CD14-positive monocyte (primary cell): ENCODE data around the gene FLT1. TPM values are rescaled to one million over a fixed set of nuclear protein-coding genes. Genes with fewer than 3 reads are reported as not detected.

Experiments used
- DNase-seq, 3 donors: peaks; one replicate each; pipeline ENCODE4 v3.0.0-alpha.2; 2011 to 2022
- H2AFZ ChIP-seq: 2 replicates; pipeline ENCODE4 v1.6.0; 2012; ENCODE audit warnings: mild to moderate bottlenecking, low read depth, low read length, inconsistent platforms; ENCODE audit not compliant: insufficient read depth, poor library complexity, severe bottlenecking
- H3K27ac ChIP-seq, 2 donors: 1 replicate in 1 of 2; 2 replicates in 1 of 2; pipeline ENCODE4 v1.5.1; 2012 to 2013; ENCODE audit warnings: low read length in 2 of 2, control low read depth in 1 of 2, inconsistent platforms in 1 of 2, low read depth in 1 of 2, mild to moderate bottlenecking in 1 of 2
- H3K27me3 ChIP-seq, 2 donors: one replicate each; pipeline versions ENCODE4 v1.6.0 to v1.6.1; 2011 to 2013; ENCODE audit warnings: low read length in 2 of 2; ENCODE audit not compliant: control insufficient read depth in 2 of 2, insufficient read depth in 2 of 2
- H3K36me3 ChIP-seq, 2 donors: replicated peaks in 1 of 2; 1 replicate in 1 of 2; 2 replicates in 1 of 2; pipeline versions ENCODE4 v1.5.1 to v1.6.1; 2012 to 2013; ENCODE audit warnings: low read length in 2 of 2, control low read depth in 1 of 2, inconsistent platforms in 1 of 2, mild to moderate bottlenecking in 1 of 2; ENCODE audit not compliant: insufficient read depth in 2 of 2, control insufficient read depth in 1 of 2
- H3K4me1 ChIP-seq, 2 donors: 1 replicate in 1 of 2; 2 replicates in 1 of 2; pipeline versions ENCODE4 v1.5.1 to v1.6.1; 2012 to 2013; ENCODE audit warnings: low read length in 2 of 2, control low read depth in 1 of 2, inconsistent platforms in 1 of 2, mild to moderate bottlenecking in 1 of 2, moderate library complexity in 1 of 2; ENCODE audit not compliant: insufficient read depth in 2 of 2, control insufficient read depth in 1 of 2
- H3K4me2 ChIP-seq: replicated peaks from 2 replicates; pipeline ENCODE3; 2012; ENCODE audit warnings: low read length, moderate library complexity, mild to moderate bottlenecking; ENCODE audit not compliant: poor library complexity, severe bottlenecking; ENCODE audit errors: extremely low read depth
- H3K4me3 ChIP-seq, 3 experiments: fragments of 200-600 bp in 1 of 3; sonication (generic) in 1 of 3; replicated peaks in 1 of 3; 1 replicate in 2 of 3; 2 replicates in 1 of 3; pipeline ENCODE4 v1.5.1; 2011 to 2013; ENCODE audit warnings: low read length in 3 of 3, mild to moderate bottlenecking in 3 of 3, control low read depth in 2 of 3, low read depth in 2 of 3, inconsistent platforms in 1 of 3, moderate library complexity in 1 of 3
- H3K79me2 ChIP-seq: 2 replicates; pipeline ENCODE4 v1.6.0; 2012; ENCODE audit warnings: mild to moderate bottlenecking, control low read depth, inconsistent platforms, low read length, moderate library complexity; ENCODE audit not compliant: insufficient read depth
- H3K9ac ChIP-seq: 2 replicates; pipeline ENCODE4 v1.6.0; 2017; ENCODE audit warnings: low read length, mild to moderate bottlenecking; ENCODE audit not compliant: insufficient read depth, poor library complexity, severe bottlenecking
- H3K9me3 ChIP-seq, 2 donors: replicated peaks in 1 of 2; 1 replicate in 1 of 2; 2 replicates in 1 of 2; pipeline versions ENCODE4 v1.5.1 to v1.6.1; 2012 to 2013; ENCODE audit warnings: low read length in 2 of 2, control low read depth in 1 of 2; ENCODE audit not compliant: control insufficient read depth in 1 of 2, insufficient read depth in 1 of 2
- H4K20me1 ChIP-seq: 2 replicates; pipeline ENCODE4 v1.6.0; 2012; ENCODE audit warnings: mild to moderate bottlenecking, low read length, control low read depth, moderate library complexity; ENCODE audit not compliant: insufficient read depth
- H3K27ac Mint-ChIP-seq, 7 donors: one replicate each; pipeline ENCODE4 v1.8.0; 2020; ENCODE audit warnings: mild to moderate bottlenecking in 7 of 7, mixed read lengths in 7 of 7, moderate library complexity in 6 of 7, inconsistent platforms in 2 of 7
- H3K27me3 Mint-ChIP-seq, 3 donors: one replicate each; pipeline ENCODE4 v1.8.0; 2021 to 2022; ENCODE audit warnings: low read depth in 3 of 3, mild to moderate bottlenecking in 3 of 3, mixed read lengths in 3 of 3, moderate library complexity in 3 of 3, inconsistent platforms in 1 of 3
- H3K36me3 Mint-ChIP-seq, 2 donors: one replicate each; pipeline ENCODE4 v1.8.0; 2020; ENCODE audit warnings: mixed read lengths in 2 of 2, inconsistent platforms in 1 of 2, mild to moderate bottlenecking in 1 of 2
- H3K4me1 Mint-ChIP-seq: one replicate; pipeline ENCODE4 v1.8.0; 2020; ENCODE audit warnings: mild to moderate bottlenecking, mixed read lengths
- H3K4me3 Mint-ChIP-seq, 2 donors: one replicate each; pipeline ENCODE4 v1.8.0; 2020; ENCODE audit warnings: mild to moderate bottlenecking in 2 of 2, mixed read lengths in 2 of 2, moderate library complexity in 1 of 2
- H3K9me3 Mint-ChIP-seq, 7 donors: one replicate each; pipeline ENCODE4 v1.8.0; 2020 to 2022; ENCODE audit warnings: mixed read lengths in 7 of 7, mild to moderate bottlenecking in 6 of 7, moderate library complexity in 6 of 7, inconsistent platforms in 2 of 7
- WGBS: methylation state at CpG from one replicate; pipeline ENCODE4 v1.1.5; 2013; ENCODE audit warnings: missing lambda C conversion rate; ENCODE audit not compliant: insufficient coverage; 5-methylcytosine and 5-hydroxymethylcytosine counted together
- intact Hi-C, 2 donors: fragments of 100-400 bp; cut with micrococcal nuclease; formaldehyde crosslinking; loops; one replicate each; pipeline versions ENCODE4 v1.15.0 to v1.15.1; 2023
- polyA plus RNA-seq, 3 donors: library from polyadenylated mRNA; depleted of rRNA in 1 of 3; unstranded in 2 of 3; stranded (reverse) in 1 of 3; fragments of 300-500 nt in 2 of 3; fragments of >200 nt in 1 of 3; fragmentation: Illumina TruSeq in 2 of 3; gene quantifications; 1 replicate in 2 of 3; 2 replicates in 1 of 3; pipeline ENCODE4 v1.2.3, GENCODE V29; 2012 to 2021
- TF ChIP-seq, protein P1 (sequence below): fragments of 200-600 bp; IDR thresholded peaks from one replicate; pipeline ENCODE4 v1.8.0; 2022; ENCODE audit warnings: antibody characterized with exemption, mild to moderate bottlenecking

Gene FLT1
- polyA plus RNA-seq, 3 donors = 0.28 TPM; not detected in 2

DNA sequence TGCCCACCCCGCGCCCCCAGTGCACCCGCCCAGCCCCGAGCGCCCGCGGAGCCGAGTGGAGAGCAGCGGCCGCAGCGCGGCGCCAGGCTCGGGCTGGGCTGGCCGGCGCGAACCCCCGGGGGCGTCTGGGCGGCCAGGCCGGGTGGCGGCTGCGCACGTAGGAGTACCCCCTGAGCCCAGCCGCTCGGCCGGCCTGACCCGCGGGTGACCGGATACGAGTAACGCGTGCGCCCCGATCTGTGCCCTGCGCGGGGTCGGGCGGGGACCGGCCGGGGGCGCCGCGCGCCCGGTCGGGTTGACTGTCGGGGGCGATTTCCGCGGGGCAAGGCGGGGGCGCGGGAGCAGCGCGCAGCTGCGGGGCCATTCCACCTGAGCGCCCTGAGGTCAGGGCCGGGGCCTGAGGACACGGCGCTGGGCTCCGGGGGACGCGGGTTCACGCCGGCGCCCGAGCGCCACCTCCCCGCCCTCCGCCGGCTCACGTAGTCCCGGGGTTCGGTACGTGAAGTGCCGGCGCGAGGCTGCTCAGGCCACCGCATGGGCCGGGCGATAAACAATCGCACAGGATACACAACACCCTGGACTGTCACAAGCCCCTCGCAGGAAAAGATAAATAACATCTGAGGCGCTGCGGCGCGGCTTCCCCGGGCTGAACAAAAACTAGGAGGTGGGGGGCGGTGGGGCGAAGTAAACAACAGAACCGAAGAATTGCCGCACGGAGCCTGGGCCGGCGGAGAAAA, 37.6 kb upstream of the FLT1 start:
- Histone ChIP-seq H3K27me3 (peaks cover 33 to 51% of the 10 kb centered on the region in 2 donors), H3K4me3 (peak overlapping the region in 1 of 3 experiments; percentile 68)

DNA sequence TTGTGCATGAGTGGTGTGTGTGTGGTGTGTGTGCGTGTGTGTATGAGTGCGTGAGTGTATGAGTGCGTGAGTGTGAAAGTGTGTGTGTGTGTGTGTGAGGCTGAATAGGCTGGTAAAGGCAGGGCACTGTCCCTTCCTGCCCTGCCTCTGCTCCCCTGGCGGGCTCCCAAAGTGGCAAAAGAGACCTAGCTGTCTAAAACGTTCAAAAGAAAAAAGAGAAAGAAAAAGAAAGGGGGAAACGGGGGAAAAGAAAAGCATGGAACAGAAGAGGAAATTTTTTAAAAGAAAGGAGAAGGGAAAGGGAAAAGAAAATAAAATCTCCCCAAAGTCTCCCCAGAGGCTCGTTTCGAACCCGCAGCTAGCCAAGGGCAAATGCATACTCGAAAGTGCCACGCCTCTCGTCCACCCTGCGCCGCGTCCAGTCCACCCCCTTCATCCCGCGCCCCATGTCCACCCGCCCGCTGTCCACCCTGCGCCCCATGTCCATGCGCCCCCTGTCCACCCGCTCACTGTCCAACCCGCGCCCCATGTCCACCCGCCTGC, 37.0 kb upstream of the FLT1 start:
- H3K27ac ChIP-seq = no peak overlapping the region
- Mint-ChIP-seq H3K4me1 (peaks cover 28% of the 10 kb centered on the region), H3K9me3 (peaks cover 0 to 26% (median 8%) of the 10 kb centered on the region in 7 donors), H3K36me3 (peaks cover 0 to 5% of the 10 kb centered on the region in 2 donors), H3K4me3 (no peak overlapping the region), H3K27me3 (peaks cover 23 to 38% (median 27%) of the 10 kb centered on the region in 3 donors), H3K27ac (peak overlapping the region in 2 of 7 donors; percentile 57 to 75)
- DNase-seq = peak in 1 of 3 donors; percentile 15
- peaks cover 33 to 51% of the 10 kb centered on the region in 2 donors for H3K27me3 ChIP-seq
- peak overlapping the region in 1 of 3 experiments; percentile 68 for H3K4me3 ChIP-seq
- H3K9ac ChIP-seq = peak overlapping the region; percentile 48
- H3K4me1 ChIP-seq = peaks cover 47 to 58% of the 10 kb centered on the region in 2 donors
- H3K4me2 ChIP-seq = peak overlapping the region; percentile 84
- H3K79me2 ChIP-seq = no peaks in the 10 kb centered on the region
- peaks cover 8 to 14% of the 10 kb centered on the region in 2 donors for H3K9me3 ChIP-seq
- TF ChIP-seq, protein P1, sequence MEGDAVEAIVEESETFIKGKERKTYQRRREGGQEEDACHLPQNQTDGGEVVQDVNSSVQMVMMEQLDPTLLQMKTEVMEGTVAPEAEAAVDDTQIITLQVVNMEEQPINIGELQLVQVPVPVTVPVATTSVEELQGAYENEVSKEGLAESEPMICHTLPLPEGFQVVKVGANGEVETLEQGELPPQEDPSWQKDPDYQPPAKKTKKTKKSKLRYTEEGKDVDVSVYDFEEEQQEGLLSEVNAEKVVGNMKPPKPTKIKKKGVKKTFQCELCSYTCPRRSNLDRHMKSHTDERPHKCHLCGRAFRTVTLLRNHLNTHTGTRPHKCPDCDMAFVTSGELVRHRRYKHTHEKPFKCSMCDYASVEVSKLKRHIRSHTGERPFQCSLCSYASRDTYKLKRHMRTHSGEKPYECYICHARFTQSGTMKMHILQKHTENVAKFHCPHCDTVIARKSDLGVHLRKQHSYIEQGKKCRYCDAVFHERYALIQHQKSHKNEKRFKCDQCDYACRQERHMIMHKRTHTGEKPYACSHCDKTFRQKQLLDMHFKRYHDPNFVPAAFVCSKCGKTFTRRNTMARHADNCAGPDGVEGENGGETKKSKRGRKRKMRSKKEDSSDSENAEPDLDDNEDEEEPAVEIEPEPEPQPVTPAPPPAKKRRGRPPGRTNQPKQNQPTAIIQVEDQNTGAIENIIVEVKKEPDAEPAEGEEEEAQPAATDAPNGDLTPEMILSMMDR = no peak
- no peaks in the 10 kb centered on the region for H4K20me1 ChIP-seq
- 6% methylated on average over 21 of the region's 25 CpGs for WGBS
- no peaks in the 10 kb centered on the region for H3K36me3 ChIP-seq
- intact Hi-C loops = loop anchor here in 1 of 2 donors (5.0 kb wide), 1 partner anchor 105 kb away; no protein-coding TSS in a partner anchor
- H2AFZ ChIP-seq = peak overlapping the region; percentile 74

More for the DNA sequence above, 37.6 kb upstream of the FLT1 start:
- H3K9ac ChIP-seq = peak overlapping the region; percentile 48
- Mint-ChIP-seq H3K27ac (peak overlapping the region in 3 of 7 donors; percentile 59 to 81 (median 75)), H3K4me3 (peak overlapping the region; percentile 72 to 86), H3K4me1 (peaks cover 29% of the 10 kb centered on the region), H3K27me3 (peaks cover 23 to 38% (median 27%) of the 10 kb centered on the region in 3 donors), H3K9me3 (peaks cover 0 to 26% (median 8%) of the 10 kb centered on the region in 7 donors), H3K36me3 (peaks cover 0 to 5% of the 10 kb centered on the region in 2 donors)
- peak; percentile 3 to 14 (median 14) for DNase-seq
- H3K4me1 ChIP-seq = peaks cover 46 to 58% of the 10 kb centered on the region in 2 donors
- intact Hi-C loops = loop anchor here in 1 of 2 donors (5.0 kb wide), 1 partner anchor 105 kb away; no protein-coding TSS in a partner anchor
- no peak overlapping the region for H3K27ac ChIP-seq
- no peaks in the 10 kb centered on the region for H4K20me1 ChIP-seq
- under 1% methylated on average over 95 of the region's 96 CpGs for WGBS
- peak overlapping the region; percentile 74 for H2AFZ ChIP-seq
- TF ChIP-seq, protein P1 = no peak
- H3K9me3 ChIP-seq = peaks cover 8 to 14% of the 10 kb centered on the region in 2 donors
- no peaks in the 10 kb centered on the region for H3K36me3 ChIP-seq
- H3K79me2 ChIP-seq = no peaks in the 10 kb centered on the region
- peak overlapping the region; percentile 84 for H3K4me2 ChIP-seq
